SK-N-SH treated with all-trans-retinoic acid at 6 μM for 48 hours (cell line): Measurements from ENCODE around the gene COL9A3.

Experiments used
- ATAC-seq: fragments of 200-7000 bp; cut with Tn5 transposase; 3 replicates; pipeline ENCODE4 v1.9.1; 2020; ENCODE audit warnings: mild to moderate bottlenecking, moderate library complexity
- ARNTL ChIP-seq: fragments of 450-650 bp; formaldehyde crosslinking; IDR thresholded peaks from 2 replicates; pipeline ENCODE4 v1.5.0; 2020; ENCODE audit warnings: low read depth, mild to moderate bottlenecking, moderate library complexity, borderline replicate concordance
- BACH2 ChIP-seq: fragments of 250-450 bp; sonication (Bioruptor Pico); IDR thresholded peaks from 2 replicates; pipeline ENCODE4 v1.9.0; 2021; ENCODE audit warnings: mild to moderate bottlenecking, borderline replicate concordance
- CREB5 ChIP-seq: fragments of 250-450 bp; sonication (Bioruptor Pico); IDR thresholded peaks from 2 replicates; pipeline ENCODE4 v1.5.1; 2020; ENCODE audit warnings: low read depth, mild to moderate bottlenecking, moderate library complexity
- CSDC2 ChIP-seq: fragments of 250-450 bp; sonication (Bioruptor Pico); IDR thresholded peaks from 2 replicates; pipeline ENCODE4 v1.5.0; 2020; ENCODE audit warnings: mild to moderate bottlenecking, moderate library complexity
- CSRNP3 ChIP-seq: fragments of 250-450 bp; sonication (Bioruptor Pico); IDR thresholded peaks from 2 replicates; pipeline ENCODE4 v1.5.1; 2021; ENCODE audit warnings: mild to moderate bottlenecking, moderate library complexity
- ESRRG ChIP-seq: fragments of 250-450 bp; sonication (Bioruptor Pico); IDR thresholded peaks from 2 replicates; pipeline ENCODE4 v1.6.1; 2021; ENCODE audit warnings: mild to moderate bottlenecking
- GLIS3 ChIP-seq: fragments of 250-450 bp; sonication (Bioruptor Pico); IDR thresholded peaks from 2 replicates; pipeline ENCODE4 v1.5.0; 2020; ENCODE audit warnings: mild to moderate bottlenecking, moderate library complexity
- OSR1 ChIP-seq: fragments of 250-450 bp; sonication (Bioruptor Pico); IDR thresholded peaks from 2 replicates; pipeline ENCODE4 v1.8.0; 2022; ENCODE audit warnings: moderate library complexity, mild to moderate bottlenecking, inconsistent platforms
- PATZ1 ChIP-seq: fragments of 250-450 bp; sonication (Bioruptor Pico); IDR thresholded peaks from 2 replicates; pipeline ENCODE4 v1.8.0; 2020; ENCODE audit warnings: mild to moderate bottlenecking, moderate library complexity, borderline replicate concordance
- POU6F1 ChIP-seq: fragments of 250-450 bp; sonication (Bioruptor Pico); IDR thresholded peaks from 2 replicates; pipeline ENCODE4 v1.8.0; 2021; ENCODE audit warnings: low read depth, mild to moderate bottlenecking, moderate library complexity, borderline replicate concordance
- PPARA ChIP-seq: fragments of 250-450 bp; sonication (Bioruptor Pico); IDR thresholded peaks from 2 replicates; pipeline ENCODE4 v1.5.0; 2020; ENCODE audit warnings: mild to moderate bottlenecking, borderline replicate concordance
- RARB ChIP-seq: fragments of 250-450 bp; sonication (Bioruptor Pico); IDR thresholded peaks from 2 replicates; pipeline ENCODE4 v1.8.0; 2021; ENCODE audit warnings: mild to moderate bottlenecking, moderate library complexity
- SNAI2 ChIP-seq: fragments of 250-450 bp; sonication (Bioruptor Pico); IDR thresholded peaks from 2 replicates; pipeline ENCODE4 v1.5.0; 2020; ENCODE audit warnings: mild to moderate bottlenecking, moderate library complexity
- TCF4 ChIP-seq: fragments of 250-450 bp; sonication (Bioruptor Pico); IDR thresholded peaks from 2 replicates; pipeline ENCODE4 v1.8.0; 2021; ENCODE audit warnings: mild to moderate bottlenecking, moderate library complexity, borderline replicate concordance
- TSHZ2 ChIP-seq: fragments of 250-450 bp; sonication (Bioruptor Pico); IDR thresholded peaks from 2 replicates; pipeline ENCODE4 v1.5.0; 2020; ENCODE audit warnings: mild to moderate bottlenecking, moderate library complexity
- ZC3H10 ChIP-seq: fragments of 250-450 bp; sonication (Bioruptor Pico); IDR thresholded peaks from 2 replicates; pipeline ENCODE4 v1.5.1; 2021; ENCODE audit warnings: mild to moderate bottlenecking, moderate library complexity
- ZNF565 ChIP-seq: fragments of 450-650 bp; formaldehyde crosslinking; conservative IDR thresholded peaks from 2 replicates; pipeline ENCODE4 v1.5.0; 2020; ENCODE audit warnings: low read depth, mild to moderate bottlenecking, moderate library complexity
- ZNF70 ChIP-seq: fragments of 450-650 bp; formaldehyde crosslinking; IDR thresholded peaks from 2 replicates; pipeline ENCODE4 v1.5.0; 2020; ENCODE audit warnings: mild to moderate bottlenecking, moderate library complexity
- ZNF8 ChIP-seq: fragments of 450-650 bp; formaldehyde crosslinking; IDR thresholded peaks from 2 replicates; pipeline ENCODE4 v1.5.0; 2020; ENCODE audit warnings: mild to moderate bottlenecking, moderate library complexity

Gene COL9A3

GRCh38 chr20:62820962-62821725 is 4.3 kb downstream of the COL9A3 start:
- ATAC-seq = no peak
- TF ChIP-seq CREB5 (CRISPR knock-in tag) (no peak), CSDC2 (CRISPR knock-in tag) (no peak), PPARA (CRISPR knock-in tag) (no peak), TCF4 (CRISPR knock-in tag) (no peak), OSR1 (CRISPR knock-in tag) (no peak), SNAI2 (no peak), ARNTL (CRISPR knock-in tag) (no peak), GLIS3 (no peak), CSRNP3 (CRISPR knock-in tag) (no peak), TSHZ2 (CRISPR knock-in tag) (no peak), ZNF8 (CRISPR knock-in tag) (no peak), ZNF565 (CRISPR knock-in tag) (no peak), ESRRG (no peak), RARB (CRISPR knock-in tag) (no peak)
- TF ChIP-seq, all 23 proteins: peak for 0

- no peak for TF ChIP-seq ZNF565 (CRISPR knock-in tag)
- no peak for TF ChIP-seq CSRNP3 (CRISPR knock-in tag)
- no peak for TF ChIP-seq CSDC2 (CRISPR knock-in tag)
- TF ChIP-seq ARNTL (CRISPR knock-in tag) = no peak
- TF ChIP-seq TCF4 (CRISPR knock-in tag) = no peak
- TF ChIP-seq PATZ1 (CRISPR knock-in tag) = no peak
- no peak for TF ChIP-seq CREB5 (CRISPR knock-in tag)
- no peak for TF ChIP-seq TSHZ2 (CRISPR knock-in tag)
- TF ChIP-seq ZNF8 (CRISPR knock-in tag) = no peak
- no peak for TF ChIP-seq ZC3H10 (CRISPR knock-in tag)
- TF ChIP-seq BACH2 = no peak
- TF ChIP-seq POU6F1 (CRISPR knock-in tag) = no peak
- no peak for TF ChIP-seq ZNF70 (CRISPR knock-in tag)
- no peak for TF ChIP-seq GLIS3
- no peak for ATAC-seq
These were observed 4.9 kb downstream of the COL9A3 start for GRCh38 chr20:62821726-62822210.
